ENCODE data around the gene LRP1B. TPM values are rescaled to one million over a fixed set of nuclear protein-coding genes. Genes with fewer than 3 reads are reported as not detected.
"Not testable (repeated sequence)": the region's sequence is repeated elsewhere in the genome, so short reads cannot be mapped to it uniquely, and the experiment has no call there.

The LRP1B gene
- total RNA-seq, 1 donor from 2014 or later: not detected

DNA sequence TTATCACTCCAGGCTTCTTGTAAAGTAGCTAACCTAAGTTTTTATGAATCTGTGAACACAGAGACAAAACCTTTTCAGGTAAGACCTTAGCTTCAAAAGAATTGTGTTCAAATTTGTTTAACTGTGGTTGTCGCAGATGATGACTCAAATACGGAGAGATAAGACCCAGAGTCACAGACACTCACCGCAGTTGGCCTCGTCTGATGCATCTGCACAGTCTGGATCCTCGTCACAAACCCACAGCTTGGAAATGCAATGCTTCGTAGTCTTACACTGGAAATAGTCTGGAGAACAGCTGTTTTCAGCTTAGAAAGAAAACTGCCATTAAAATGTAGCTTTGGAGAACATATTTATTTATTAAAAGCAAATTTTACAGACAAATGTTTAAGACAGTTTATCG, 1688.5 kb downstream of the LRP1B start:
- ChIA-PET CTCF (no interaction called here), POLR2A (no interaction called here)
- Mint-ChIP-seq H3K9me3 (no peaks in the 10 kb centered on the region), H3K27ac (no peak overlapping the region), H3K4me3 (no peak overlapping the region), H3K4me1 (no peaks in the 10 kb centered on the region), H3K27me3 (no peaks in the 10 kb centered on the region), H3K36me3 (ENCODE audit: low read depth) (no peaks in the 10 kb centered on the region)
- intact Hi-C loops (cut with micrococcal nuclease): no loop called here
- TF ChIP-seq CTCF (IDR thresholded peaks at IDR 0.05): no peak
- ATAC-seq (ENCODE audit: low read depth) (no peak), DNase-seq (no peak)

DNA sequence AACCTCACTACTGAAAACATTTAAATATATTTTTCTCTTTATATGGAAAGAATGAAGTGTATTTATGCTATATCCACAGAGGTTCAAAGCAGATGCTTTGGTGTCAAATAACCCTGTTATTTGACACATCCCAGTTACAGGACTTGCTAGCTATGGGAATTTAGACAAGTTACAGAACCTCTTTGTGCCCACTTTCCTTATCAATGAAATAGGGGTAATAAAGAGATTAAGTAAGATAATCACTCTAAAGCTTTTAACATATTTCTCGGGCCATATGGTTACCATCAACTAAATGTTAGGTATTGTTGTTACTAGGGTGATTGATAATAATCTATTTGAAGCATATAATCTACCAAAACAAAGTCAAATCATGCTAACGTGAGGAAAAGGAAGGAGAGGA, 1690.0 kb downstream of the LRP1B start:
- no peak for DNase-seq
- H3K9me3 Mint-ChIP-seq: no peaks in the 10 kb centered on the region
- ChIA-PET CTCF (no interaction called here), POLR2A (no interaction called here)
- no peaks in the 10 kb centered on the region for H3K4me1 Mint-ChIP-seq
- no peaks in the 10 kb centered on the region for H3K27me3 Mint-ChIP-seq
- intact Hi-C loops (cut with micrococcal nuclease): no loop called here
- no peak for TF ChIP-seq CTCF (IDR thresholded peaks at IDR 0.05)
- no peaks in the 10 kb centered on the region for H3K36me3 Mint-ChIP-seq (ENCODE audit: low read depth)
- H3K4me3 Mint-ChIP-seq: no peak overlapping the region
- ATAC-seq (ENCODE audit: low read depth): no peak
- no peak overlapping the region for H3K27ac Mint-ChIP-seq

- intact Hi-C loops (cut with micrococcal nuclease): no loop called here
- no peak for TF ChIP-seq CTCF (IDR thresholded peaks at IDR 0.05)
- Mint-ChIP-seq H3K36me3 (ENCODE audit: low read depth) (no peaks in the 10 kb centered on the region), H3K4me1 (no peaks in the 10 kb centered on the region), H3K9me3 (no peaks in the 10 kb centered on the region), H3K27me3 (no peaks in the 10 kb centered on the region), H3K4me3 (no peak overlapping the region), H3K27ac (no peak overlapping the region)
- DNase-seq (no peak), ATAC-seq (ENCODE audit: low read depth) (no peak)
- CTCF ChIA-PET: no interaction called here
- POLR2A ChIA-PET: no interaction called here
Observed at GRCh38 chr2:140436936-140437335, 1693.9 kb downstream of the LRP1B start.

GRCh38 chr2:140427033-140427432, 1703.8 kb downstream of the LRP1B start:
- H3K36me3 Mint-ChIP-seq (ENCODE audit: low read depth); ATAC-seq (ENCODE audit: low read depth); intact Hi-C loops (cut with micrococcal nuclease); H3K27ac Mint-ChIP-seq; H3K27me3 Mint-ChIP-seq; POLR2A ChIA-PET; H3K9me3 Mint-ChIP-seq; H3K4me3 Mint-ChIP-seq; CTCF ChIA-PET; DNase-seq; H3K4me1 Mint-ChIP-seq: not testable (repeated sequence)

DNA sequence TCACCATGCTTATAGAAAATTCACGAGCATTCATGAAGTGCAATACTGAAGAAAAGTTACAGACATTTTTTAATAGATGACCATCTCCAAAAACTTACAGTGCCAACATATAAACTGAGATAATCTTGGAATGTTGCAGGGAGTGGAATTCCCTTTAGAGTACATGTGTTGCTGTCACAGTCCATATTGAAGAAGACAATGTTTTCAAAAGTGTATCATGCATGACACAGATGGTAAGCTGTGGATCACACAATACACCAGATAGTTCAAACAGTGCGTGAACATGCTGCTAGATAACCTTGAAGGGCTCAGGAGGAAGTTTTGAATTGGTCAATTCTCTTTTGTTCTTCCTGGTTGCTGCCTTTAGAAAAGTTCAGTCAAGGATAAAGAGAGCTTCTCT, 1706.3 kb downstream of the LRP1B start:
- Mint-ChIP-seq H3K36me3 (ENCODE audit: low read depth) (no peaks in the 10 kb centered on the region), H3K4me3 (no peak overlapping the region), H3K27ac (no peak overlapping the region), H3K27me3 (no peaks in the 10 kb centered on the region), H3K9me3 (peaks cover 2% of the 10 kb centered on the region), H3K4me1 (no peaks in the 10 kb centered on the region)
- no peak for TF ChIP-seq CTCF (IDR thresholded peaks at IDR 0.05)
- intact Hi-C loops (cut with micrococcal nuclease): no loop called here
- CTCF ChIA-PET: no interaction called here
- DNase-seq (no peak), ATAC-seq (ENCODE audit: low read depth) (no peak)
- POLR2A ChIA-PET: no interaction called here

DNA sequence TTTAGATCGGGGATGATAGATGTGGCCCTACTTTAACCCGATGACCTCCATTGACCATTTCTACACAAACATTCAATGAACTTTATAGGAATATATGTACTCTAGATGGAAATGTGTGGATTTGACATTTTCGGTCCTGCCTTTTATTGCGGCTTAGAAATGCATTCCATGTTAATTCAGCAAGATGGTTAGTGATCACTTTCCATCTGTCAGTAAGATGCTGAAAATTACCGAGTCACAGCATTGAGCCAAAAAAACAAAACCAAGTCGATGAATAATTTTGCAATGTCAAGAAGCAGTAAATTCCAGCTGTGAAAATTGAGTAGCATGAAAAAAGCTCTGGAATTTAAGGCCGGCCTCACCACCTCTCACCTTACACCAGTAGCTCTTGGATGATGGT, 1708.1 kb downstream of the LRP1B start:
- DNase-seq: no peak
- ChIA-PET POLR2A (no interaction called here), CTCF (no interaction called here)
- no peak for ATAC-seq (ENCODE audit: low read depth)
- H3K4me3 Mint-ChIP-seq: no peak overlapping the region
- intact Hi-C loops (cut with micrococcal nuclease): no loop called here
- no peaks in the 10 kb centered on the region for H3K27me3 Mint-ChIP-seq
- H3K9me3 Mint-ChIP-seq: peaks cover 5% of the 10 kb centered on the region
- no peak for TF ChIP-seq CTCF (IDR thresholded peaks at IDR 0.05)
- H3K36me3 Mint-ChIP-seq (ENCODE audit: low read depth): no peaks in the 10 kb centered on the region
- no peaks in the 10 kb centered on the region for H3K4me1 Mint-ChIP-seq
- H3K27ac Mint-ChIP-seq: no peak overlapping the region

All from activated B cell treated with CpG ODN at 0.5 μM for 24 hours (primary cell).